Measurements from ENCODE around the gene EXOC6B.

GRCh38 chr2:72126186-72127100 lies 699.4 kb downstream of the EXOC6B start:
- TF ChIP-seq, protein P1, sequence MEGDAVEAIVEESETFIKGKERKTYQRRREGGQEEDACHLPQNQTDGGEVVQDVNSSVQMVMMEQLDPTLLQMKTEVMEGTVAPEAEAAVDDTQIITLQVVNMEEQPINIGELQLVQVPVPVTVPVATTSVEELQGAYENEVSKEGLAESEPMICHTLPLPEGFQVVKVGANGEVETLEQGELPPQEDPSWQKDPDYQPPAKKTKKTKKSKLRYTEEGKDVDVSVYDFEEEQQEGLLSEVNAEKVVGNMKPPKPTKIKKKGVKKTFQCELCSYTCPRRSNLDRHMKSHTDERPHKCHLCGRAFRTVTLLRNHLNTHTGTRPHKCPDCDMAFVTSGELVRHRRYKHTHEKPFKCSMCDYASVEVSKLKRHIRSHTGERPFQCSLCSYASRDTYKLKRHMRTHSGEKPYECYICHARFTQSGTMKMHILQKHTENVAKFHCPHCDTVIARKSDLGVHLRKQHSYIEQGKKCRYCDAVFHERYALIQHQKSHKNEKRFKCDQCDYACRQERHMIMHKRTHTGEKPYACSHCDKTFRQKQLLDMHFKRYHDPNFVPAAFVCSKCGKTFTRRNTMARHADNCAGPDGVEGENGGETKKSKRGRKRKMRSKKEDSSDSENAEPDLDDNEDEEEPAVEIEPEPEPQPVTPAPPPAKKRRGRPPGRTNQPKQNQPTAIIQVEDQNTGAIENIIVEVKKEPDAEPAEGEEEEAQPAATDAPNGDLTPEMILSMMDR (IDR thresholded peaks at IDR 0.05): no peak
- no peak for TF ChIP-seq POLR2A (IDR thresholded peaks at IDR 0.05)

All from esophagus squamous epithelium (tissue), 4 donors.